GM12878 (cell line): ENCODE data around the gene TOP3A. TPM values are rescaled to one million over a fixed set of nuclear protein-coding genes. Genes with fewer than 3 reads are reported as not detected.

Experiments used
- ATAC-seq: fragments of 200-7000 bp; cut with Tn5 transposase; 3 replicates; pipeline ENCODE4 v1.9.1; 2020; ENCODE audit warnings: mild to moderate bottlenecking, moderate library complexity
- BruUV-seq: library from RNA; stranded (reverse); fragments of 400-500 nt; replicated peaks from 2 replicates; lab custom pipeline; 2021; lab: Mats Ljungman, UMichigan
- CTCF ChIA-PET: fragments of 300-600 bp; sonication (Branson Sonifier 250); formaldehyde crosslinking; extraction: SDS; loops from one replicate; lab custom pipeline; 2021; ENCODE audit warnings: inconsistent platforms; lab: Yijun Ruan, JAX
- POLR2A ChIA-PET: fragments of 350-600 bp; formaldehyde crosslinking; extraction: SDS; loops from one replicate; lab custom pipeline; 2021; ENCODE audit warnings: inconsistent platforms; lab: Charles Lee
- RAD21 ChIA-PET: fragments of 300-600 bp; sonication (Branson Sonifier 250); formaldehyde crosslinking; loops from one replicate; lab custom pipeline; 2023; ENCODE audit warnings: antibody characterized with exemption; ENCODE audit not compliant: unreplicated experiment; lab: Charles Lee
- SMC1A ChIA-PET: fragments of 300-600 bp; sonication (Branson Sonifier 250); formaldehyde crosslinking; loops from one replicate; lab custom pipeline; 2023; ENCODE audit not compliant: unreplicated experiment, uncharacterized antibody; lab: Charles Lee
- DNase-seq: peaks from one replicate; pipeline ENCODE4 v3.0.0-alpha.2; 2011; ENCODE audit warnings: low read depth, low spot score
- FAIRE-seq: peaks from 3 replicates; lab custom pipeline; 2011; peaks lifted over from hg19 to GRCh38; lab: Jason Lieb, UNC
- H2AFZ ChIP-seq: 2 replicates; pipeline ENCODE4 v1.6.0; 2011; ENCODE audit warnings: low read depth, low read length, control low read depth; ENCODE audit not compliant: control insufficient read depth
- H3K27ac ChIP-seq: 2 replicates; pipeline ENCODE4 v1.5.1; 2011; ENCODE audit warnings: control low read depth; ENCODE audit not compliant: control insufficient read depth, insufficient read depth
- H3K27me3 ChIP-seq, 2 experiments: replicated peaks in 1 of 2; 2 replicates each; pipeline versions ENCODE4 v1.6.0 to v1.6.1; 2011; ENCODE audit warnings: low read length in 1 of 2; ENCODE audit not compliant: control insufficient read depth in 2 of 2, insufficient read depth in 2 of 2
- H3K36me3 ChIP-seq, 2 experiments: 2 replicates each; pipeline ENCODE4 v1.5.1; 2011; ENCODE audit warnings: low read length in 1 of 2; ENCODE audit not compliant: control insufficient read depth in 2 of 2, insufficient read depth in 2 of 2
- H3K4me1 ChIP-seq: 2 replicates; pipeline ENCODE4 v1.6.1; 2011; ENCODE audit warnings: mild to moderate bottlenecking, low read length, moderate library complexity, mixed read lengths; ENCODE audit not compliant: control insufficient read depth, insufficient read depth
- H3K4me2 ChIP-seq: 2 replicates; pipeline ENCODE4 v1.6.0; 2011; ENCODE audit warnings: control low read depth; ENCODE audit not compliant: control insufficient read depth, insufficient read depth
- H3K4me3 ChIP-seq: fragments of 200-600 bp; sonication (generic); 2 replicates; pipeline ENCODE4 v1.5.1; 2016
- H3K79me2 ChIP-seq: 2 replicates; pipeline ENCODE4 v1.6.0; 2011; ENCODE audit warnings: low read length; ENCODE audit not compliant: control insufficient read depth, insufficient read depth
- H3K9ac ChIP-seq: 2 replicates; pipeline ENCODE4 v1.8.0; 2011; ENCODE audit warnings: low read length, control low read depth, mixed read lengths; ENCODE audit not compliant: control insufficient read depth, insufficient read depth
- H3K9me3 ChIP-seq: replicated peaks from 3 replicates; pipeline ENCODE4 v1.5.1; 2011; ENCODE audit warnings: mild to moderate bottlenecking, low read length; ENCODE audit not compliant: control insufficient read depth, insufficient read depth
- H4K20me1 ChIP-seq: 2 replicates; pipeline ENCODE4 v1.6.0; 2011; ENCODE audit not compliant: control insufficient read depth, insufficient read depth
- ATF7 ChIP-seq: fragments of 450-650 bp; IDR thresholded peaks from 2 replicates; pipeline ENCODE4 v1.6.1; 2016; ENCODE audit warnings: low read depth, mild to moderate bottlenecking
- CBX3 ChIP-seq: fragments of 200-600 bp; sonication (generic); IDR thresholded peaks from 2 replicates; pipeline ENCODE4 v1.6.1; 2016; ENCODE audit warnings: low read depth, borderline replicate concordance
- CREM ChIP-seq: IDR thresholded peaks from 2 replicates; pipeline ENCODE4 v1.6.1; 2014; ENCODE audit warnings: antibody characterized with exemption, low read depth
- HCFC1 ChIP-seq: fragments of 150-350 bp; IDR thresholded peaks from 2 replicates; pipeline ENCODE4 v1.6.1; 2014; ENCODE audit warnings: low read length
- NFIC ChIP-seq: IDR thresholded peaks from 2 replicates; pipeline ENCODE4 v1.6.1; 2012; ENCODE audit warnings: low read depth, mild to moderate bottlenecking, inconsistent platforms, low read length, moderate library complexity
- NFYB ChIP-seq: IDR thresholded peaks from 2 replicates; pipeline ENCODE4 v1.6.1; 2011; ENCODE audit warnings: low read depth, mild to moderate bottlenecking, low read length, improper control_type of control experiment, moderate library complexity; ENCODE audit not compliant: insufficient read depth
- PML ChIP-seq: IDR thresholded peaks from 2 replicates; pipeline ENCODE4 v1.6.1; 2012; ENCODE audit warnings: low read length, inconsistent platforms
- POU2F2 ChIP-seq: IDR thresholded peaks from 3 replicates; pipeline ENCODE4 v1.6.1; 2011; ENCODE audit warnings: low read depth, mild to moderate bottlenecking, low read length, borderline replicate concordance
- RBBP5 ChIP-seq: fragments of 200-600 bp; sonication (generic); conservative IDR thresholded peaks from 2 replicates; pipeline ENCODE4 v1.6.1; 2016
- RCOR1 ChIP-seq: conservative IDR thresholded peaks from 2 replicates; pipeline ENCODE4 v1.6.1; 2012; ENCODE audit warnings: low read depth, low read length, improper control_type of control experiment
- RUNX3 ChIP-seq: IDR thresholded peaks from 2 replicates; pipeline ENCODE4 v1.6.1; 2012; ENCODE audit warnings: low read length, inconsistent platforms
- SP1 ChIP-seq: IDR thresholded peaks from one replicate; pipeline ENCODE4 v1.6.1; 2011; ENCODE audit warnings: low read depth, low read length
- ZBED1 ChIP-seq: IDR thresholded peaks from 2 replicates; pipeline ENCODE4 v1.6.1; 2016; ENCODE audit warnings: borderline replicate concordance
- WGBS: methylation state at CpG from one replicate; pipeline ENCODE4 v1.1.6; 2016; ENCODE audit warnings: low lambda C conversion rate; ENCODE audit not compliant: insufficient replicate concordance, insufficient coverage; ENCODE audit errors: missing lambda C conversion rate; 5-methylcytosine and 5-hydroxymethylcytosine counted together
- in situ Hi-C: fragments of 300-500 bp; cut with MboI; formaldehyde crosslinking; loops from 9 replicates; pipeline ENCODE4 v1.14.3; 2018; ENCODE audit warnings: mixed read lengths
- intact Hi-C: fragments of 100-400 bp; cut with micrococcal nuclease; formaldehyde crosslinking; loops from one replicate; pipeline ENCODE4 v1.14.2; 2022; ENCODE audit not compliant: unreplicated experiment
- polyA plus RNA-seq, 11 experiments: library from polyadenylated mRNA; depleted of rRNA in 4 of 11; unstranded in 6 of 11; stranded (reverse) in 5 of 11; fragments of >200 nt; fragmentation: Nextera tagmentation in 4 of 11; fragmentation: Illumina TruSeq in 1 of 11; extraction: Ambion mirVana in 4 of 11; extraction: Trizol in 1 of 11; gene quantifications; 1 replicate in 1 of 11; 2 replicates in 10 of 11; pipeline versions ENCODE4 v1.2.1 to v1.2.3, GENCODE V29; 2011 to 2016; ENCODE audit warnings: inconsistent platforms in 2 of 11, missing spikeins in 2 of 11, low read depth in 1 of 11
- total RNA-seq, 4 experiments: library from RNA; depleted of rRNA in 3 of 4; stranded (reverse); fragments of >200 nt in 3 of 4; fragmentation: Illumina TruSeq in 1 of 4; extraction: Trizol in 1 of 4; gene quantifications; 2 replicates each; pipeline versions ENCODE4 v1.2.1 to v1.2.3, GENCODE V29; 2013 to 2021
- TF ChIP-seq, protein P1 (sequence below): fragments of 450-650 bp; IDR thresholded peaks from 2 replicates; pipeline ENCODE4 v1.6.1; 2017; ENCODE audit warnings: mild to moderate bottlenecking
- TF ChIP-seq, protein P2 (sequence below): fragments of 450-650 bp; IDR thresholded peaks from 2 replicates; pipeline ENCODE4 v1.6.1; 2016; ENCODE audit warnings: mild to moderate bottlenecking, moderate library complexity, borderline replicate concordance

Gene TOP3A
- total and polyA plus RNA-seq, 10 of the 15 experiments (the other 5 are each of a cell fraction or from before 2014, with no cell fraction given) = 4.2 to 51.9 (median 31.8) TPM

DNA sequence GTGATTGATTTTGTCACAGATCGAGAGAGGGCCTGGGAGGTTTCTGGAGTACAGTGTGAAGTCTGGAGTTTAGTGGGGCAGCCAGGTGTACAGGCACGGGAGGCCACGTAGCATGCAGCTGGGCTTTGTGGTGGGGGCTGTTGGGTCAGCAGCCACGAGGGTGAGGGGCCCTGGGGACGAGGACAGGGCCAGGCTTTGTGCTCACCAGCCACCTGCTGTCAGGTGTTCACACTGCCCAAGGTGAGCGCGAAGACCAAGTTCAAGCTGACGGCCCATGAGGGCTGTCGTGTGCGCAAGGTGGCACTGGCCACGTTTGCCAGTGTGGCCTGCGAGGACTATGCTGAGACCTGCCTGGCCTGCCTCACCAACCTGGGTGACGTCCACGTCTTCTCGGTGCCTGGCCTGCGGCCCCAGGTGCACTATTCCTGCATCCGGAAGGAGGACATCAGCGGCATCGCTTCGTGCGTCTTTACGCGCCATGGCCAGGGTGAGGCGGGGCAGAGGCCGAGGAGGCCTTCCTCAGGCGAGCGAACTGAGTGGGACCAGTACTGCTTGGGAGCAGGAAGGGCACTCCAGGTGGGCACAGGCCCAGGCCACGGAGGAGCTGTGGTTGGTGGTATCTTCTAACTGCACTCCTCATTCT lies 73.4 kb downstream of the TOP3A start:
- SMC1A ChIA-PET = no interaction called here
- POLR2A ChIA-PET = no interaction called here
- FAIRE-seq = no peak

GRCh38 chr17:18240449-18240848 lies 74.3 kb downstream of the TOP3A start:
- no peak for DNase-seq
- Histone ChIP-seq H3K9ac (no peak overlapping the region), H3K27me3 (no peaks in the 10 kb centered on the region), H3K36me3 (peaks cover under 1 to 3% of the 10 kb centered on the region in 2 experiments; a peak in 1 of 4 replicates), H3K4me3 (no peak overlapping the region), H3K9me3 (no peaks in the 10 kb centered on the region), H3K4me1 (no peaks in the 10 kb centered on the region), H2AFZ (no peak overlapping the region), H3K4me2 (no peak overlapping the region), H3K79me2 (no peaks in the 10 kb centered on the region), H3K27ac (no peak overlapping the region), H4K20me1 (no peaks in the 10 kb centered on the region)
- in situ Hi-C loops = no loop called here
- intact Hi-C loops = no loop called here
- WGBS = 51% methylated on average over 19 of the region's 19 CpGs
- no peak for ATAC-seq
- CTCF ChIA-PET = no interaction called here
- RAD21 ChIA-PET = no interaction called here
- POLR2A ChIA-PET = no interaction called here
- BruUV-seq = no TSS peak
- FAIRE-seq = no peak
- SMC1A ChIA-PET = no interaction called here
- TF ChIP-seq POU2F2 = no peak
- no peak for TF ChIP-seq SP1
- no peak for TF ChIP-seq CREM
- no peak for TF ChIP-seq HCFC1
- TF ChIP-seq RCOR1 = no peak
- TF ChIP-seq RUNX3 = no peak
- TF ChIP-seq NFIC = no peak
- no peak for TF ChIP-seq PML
- no peak for TF ChIP-seq CBX3
- TF ChIP-seq, protein P1, sequence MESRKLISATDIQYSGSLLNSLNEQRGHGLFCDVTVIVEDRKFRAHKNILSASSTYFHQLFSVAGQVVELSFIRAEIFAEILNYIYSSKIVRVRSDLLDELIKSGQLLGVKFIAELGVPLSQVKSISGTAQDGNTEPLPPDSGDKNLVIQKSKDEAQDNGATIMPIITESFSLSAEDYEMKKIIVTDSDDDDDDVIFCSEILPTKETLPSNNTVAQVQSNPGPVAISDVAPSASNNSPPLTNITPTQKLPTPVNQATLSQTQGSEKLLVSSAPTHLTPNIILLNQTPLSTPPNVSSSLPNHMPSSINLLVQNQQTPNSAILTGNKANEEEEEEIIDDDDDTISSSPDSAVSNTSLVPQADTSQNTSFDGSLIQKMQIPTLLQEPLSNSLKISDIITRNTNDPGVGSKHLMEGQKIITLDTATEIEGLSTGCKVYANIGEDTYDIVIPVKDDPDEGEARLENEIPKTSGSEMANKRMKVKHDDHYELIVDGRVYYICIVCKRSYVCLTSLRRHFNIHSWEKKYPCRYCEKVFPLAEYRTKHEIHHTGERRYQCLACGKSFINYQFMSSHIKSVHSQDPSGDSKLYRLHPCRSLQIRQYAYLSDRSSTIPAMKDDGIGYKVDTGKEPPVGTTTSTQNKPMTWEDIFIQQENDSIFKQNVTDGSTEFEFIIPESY = no peak
- TF ChIP-seq, protein P2, sequence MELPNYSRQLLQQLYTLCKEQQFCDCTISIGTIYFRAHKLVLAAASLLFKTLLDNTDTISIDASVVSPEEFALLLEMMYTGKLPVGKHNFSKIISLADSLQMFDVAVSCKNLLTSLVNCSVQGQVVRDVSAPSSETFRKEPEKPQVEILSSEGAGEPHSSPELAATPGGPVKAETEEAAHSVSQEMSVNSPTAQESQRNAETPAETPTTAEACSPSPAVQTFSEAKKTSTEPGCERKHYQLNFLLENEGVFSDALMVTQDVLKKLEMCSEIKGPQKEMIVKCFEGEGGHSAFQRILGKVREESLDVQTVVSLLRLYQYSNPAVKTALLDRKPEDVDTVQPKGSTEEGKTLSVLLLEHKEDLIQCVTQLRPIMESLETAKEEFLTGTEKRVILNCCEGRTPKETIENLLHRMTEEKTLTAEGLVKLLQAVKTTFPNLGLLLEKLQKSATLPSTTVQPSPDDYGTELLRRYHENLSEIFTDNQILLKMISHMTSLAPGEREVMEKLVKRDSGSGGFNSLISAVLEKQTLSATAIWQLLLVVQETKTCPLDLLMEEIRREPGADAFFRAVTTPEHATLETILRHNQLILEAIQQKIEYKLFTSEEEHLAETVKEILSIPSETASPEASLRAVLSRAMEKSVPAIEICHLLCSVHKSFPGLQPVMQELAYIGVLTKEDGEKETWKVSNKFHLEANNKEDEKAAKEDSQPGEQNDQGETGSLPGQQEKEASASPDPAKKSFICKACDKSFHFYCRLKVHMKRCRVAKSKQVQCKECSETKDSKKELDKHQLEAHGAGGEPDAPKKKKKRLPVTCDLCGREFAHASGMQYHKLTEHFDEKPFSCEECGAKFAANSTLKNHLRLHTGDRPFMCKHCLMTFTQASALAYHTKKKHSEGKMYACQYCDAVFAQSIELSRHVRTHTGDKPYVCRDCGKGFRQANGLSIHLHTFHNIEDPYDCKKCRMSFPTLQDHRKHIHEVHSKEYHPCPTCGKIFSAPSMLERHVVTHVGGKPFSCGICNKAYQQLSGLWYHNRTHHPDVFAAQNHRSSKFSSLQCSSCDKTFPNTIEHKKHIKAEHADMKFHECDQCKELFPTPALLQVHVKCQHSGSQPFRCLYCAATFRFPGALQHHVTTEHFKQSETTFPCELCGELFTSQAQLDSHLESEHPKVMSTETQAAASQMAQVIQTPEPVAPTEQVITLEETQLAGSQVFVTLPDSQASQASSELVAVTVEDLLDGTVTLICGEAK = no peak
- no peak for TF ChIP-seq ZBED1

More for the DNA sequence above, 73.4 kb downstream of the TOP3A start:
- no peak overlapping the region for H3K4me2 ChIP-seq
- H3K27me3 ChIP-seq = no peaks in the 10 kb centered on the region
- no TSS peak for BruUV-seq
- no peak overlapping the region for H3K27ac ChIP-seq
- no peaks in the 10 kb centered on the region for H4K20me1 ChIP-seq
- DNase-seq (no peak), ATAC-seq (no peak)
- no peaks in the 10 kb centered on the region for H3K4me1 ChIP-seq
- TF ChIP-seq ATF7 = no peak
- TF ChIP-seq RBBP5 = no peak
- no peak for TF ChIP-seq NFYB
- WGBS = 73% methylated on average over 28 of the region's 28 CpGs
- peaks cover 3 to 8% of the 10 kb centered on the region in 2 experiments; a peak in 2 of 4 replicates for H3K36me3 ChIP-seq
- H3K9me3 ChIP-seq = no peaks in the 10 kb centered on the region
- ChIA-PET RAD21 (no interaction called here), CTCF (interaction anchor here (0.5 kb wide), 1 partner anchor 112 kb away, joined by 3 read pairs; no protein-coding TSS in a partner anchor)
- no peak overlapping the region for H2AFZ ChIP-seq
- in situ Hi-C loops = no loop called here
- no peak overlapping the region for H3K4me3 ChIP-seq
- intact Hi-C loops = no loop called here
- no peak overlapping the region for H3K9ac ChIP-seq
- H3K79me2 ChIP-seq = no peaks in the 10 kb centered on the region
